ENCODE measurements around the gene KIF6. TPM values are rescaled to one million over a fixed set of nuclear protein-coding genes. Genes with fewer than 3 reads are reported as not detected.

The KIF6 gene
- total RNA-seq, 2 donors from 2014 or later: 0.09 to 0.97 TPM

DNA sequence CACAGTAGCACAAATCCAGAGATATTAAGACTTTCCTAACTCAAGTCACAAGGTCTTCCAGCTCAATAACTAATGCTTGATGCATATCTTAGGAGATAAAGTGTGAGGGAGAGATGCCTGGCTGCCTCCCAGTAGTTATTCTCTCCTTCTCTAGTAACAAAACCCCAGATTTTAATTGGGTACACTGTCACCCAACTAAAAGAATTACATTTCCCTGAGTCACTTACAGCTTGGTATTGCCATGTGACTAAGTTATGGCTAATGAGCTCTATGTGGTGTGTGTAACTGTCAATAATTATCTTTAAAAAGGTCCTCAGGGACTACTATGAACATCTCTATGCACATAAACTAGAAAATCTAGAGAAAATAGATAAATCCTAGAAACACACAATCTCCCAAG is 32.0 kb downstream of the KIF6 start:
- no peak for DNase-seq (ENCODE audit: low spot score)
- Histone ChIP-seq H3K36me3 (no peaks in the 10 kb centered on the region), H3K27ac (no peak overlapping the region), H3K9me3 (no peaks in the 10 kb centered on the region), H3K4me1 (replicated peaks) (no peaks in the 10 kb centered on the region), H3K4me3 (no peak overlapping the region), H3K27me3 (replicated peaks; ENCODE audit: insufficient read depth) (no peaks in the 10 kb centered on the region)
- intact Hi-C loops (cut with DNase I): no loop called here
- no peak for TF ChIP-seq POLR2A (IDR thresholded peaks at IDR 0.05)
- TF ChIP-seq POLR2AphosphoS5 (IDR thresholded peaks at IDR 0.05): no peak
- TF ChIP-seq, protein P1, sequence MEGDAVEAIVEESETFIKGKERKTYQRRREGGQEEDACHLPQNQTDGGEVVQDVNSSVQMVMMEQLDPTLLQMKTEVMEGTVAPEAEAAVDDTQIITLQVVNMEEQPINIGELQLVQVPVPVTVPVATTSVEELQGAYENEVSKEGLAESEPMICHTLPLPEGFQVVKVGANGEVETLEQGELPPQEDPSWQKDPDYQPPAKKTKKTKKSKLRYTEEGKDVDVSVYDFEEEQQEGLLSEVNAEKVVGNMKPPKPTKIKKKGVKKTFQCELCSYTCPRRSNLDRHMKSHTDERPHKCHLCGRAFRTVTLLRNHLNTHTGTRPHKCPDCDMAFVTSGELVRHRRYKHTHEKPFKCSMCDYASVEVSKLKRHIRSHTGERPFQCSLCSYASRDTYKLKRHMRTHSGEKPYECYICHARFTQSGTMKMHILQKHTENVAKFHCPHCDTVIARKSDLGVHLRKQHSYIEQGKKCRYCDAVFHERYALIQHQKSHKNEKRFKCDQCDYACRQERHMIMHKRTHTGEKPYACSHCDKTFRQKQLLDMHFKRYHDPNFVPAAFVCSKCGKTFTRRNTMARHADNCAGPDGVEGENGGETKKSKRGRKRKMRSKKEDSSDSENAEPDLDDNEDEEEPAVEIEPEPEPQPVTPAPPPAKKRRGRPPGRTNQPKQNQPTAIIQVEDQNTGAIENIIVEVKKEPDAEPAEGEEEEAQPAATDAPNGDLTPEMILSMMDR (IDR thresholded peaks at IDR 0.05): no peak

DNA sequence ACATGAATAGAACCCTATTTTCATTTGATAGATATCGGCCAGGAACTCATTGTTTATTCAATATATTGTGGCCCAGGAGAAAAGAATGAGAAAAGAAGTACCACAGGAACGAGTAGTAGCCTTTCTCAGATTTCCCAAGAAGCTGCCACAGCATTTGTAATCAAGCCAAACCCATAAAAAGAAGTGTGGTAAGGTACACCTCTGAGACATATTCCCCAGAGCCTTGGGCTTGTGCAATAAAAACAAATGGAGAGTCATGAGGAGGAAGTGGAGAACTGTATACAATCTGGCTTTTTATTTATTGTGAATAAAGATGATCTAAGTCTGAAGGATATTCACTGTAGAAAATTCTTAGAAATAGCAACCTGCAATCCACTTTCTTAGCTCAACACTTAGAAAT is 36.7 kb downstream of the KIF6 start:
- peak; percentile 5 for DNase-seq (ENCODE audit: low spot score)
- WGBS: 32% methylated on average over 2 of the region's 2 CpGs
- Histone ChIP-seq H3K4me1 (replicated peaks) (no peaks in the 10 kb centered on the region), H3K27ac (no peak overlapping the region), H3K36me3 (no peaks in the 10 kb centered on the region), H3K4me3 (no peak overlapping the region), H3K9me3 (no peaks in the 10 kb centered on the region), H3K27me3 (replicated peaks; ENCODE audit: insufficient read depth) (no peaks in the 10 kb centered on the region)
- intact Hi-C loops (cut with DNase I): no loop called here
- TF ChIP-seq POLR2A (IDR thresholded peaks at IDR 0.05) (no peak), POLR2AphosphoS5 (IDR thresholded peaks at IDR 0.05) (peak; percentile 56)

DNA sequence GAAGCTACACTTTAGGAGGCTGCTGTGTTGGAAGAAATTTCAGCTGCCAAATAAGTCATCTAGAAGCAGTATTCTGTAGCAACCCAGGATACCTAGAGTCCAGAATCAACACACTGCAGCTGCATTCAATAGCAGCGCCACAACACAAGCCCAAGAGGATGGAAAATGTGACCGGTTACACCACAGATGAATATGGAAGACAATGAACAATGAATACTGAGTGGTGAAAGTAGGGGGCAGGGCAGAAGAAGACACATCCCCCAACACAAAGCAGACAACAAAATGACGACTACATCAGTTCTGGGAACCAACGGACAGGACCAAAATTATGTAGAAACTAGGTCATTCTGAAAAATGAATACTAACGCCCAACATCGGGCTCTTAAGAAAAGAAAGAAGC is 38.2 kb downstream of the KIF6 start:
- DNase-seq (ENCODE audit: low spot score): no peak
- WGBS: 90% methylated on average over 6 of the region's 6 CpGs
- H3K27ac ChIP-seq: no peak overlapping the region
- no peaks in the 10 kb centered on the region for H3K4me1 ChIP-seq (replicated peaks)
- TF ChIP-seq, protein P1 (IDR thresholded peaks at IDR 0.05): no peak
- TF ChIP-seq POLR2A (IDR thresholded peaks at IDR 0.05) (no peak), POLR2AphosphoS5 (IDR thresholded peaks at IDR 0.05) (no peak)
- no peak overlapping the region for H3K4me3 ChIP-seq
- intact Hi-C loops (cut with DNase I): no loop called here
- no peaks in the 10 kb centered on the region for H3K9me3 ChIP-seq
- H3K27me3 ChIP-seq (replicated peaks; ENCODE audit: insufficient read depth): no peaks in the 10 kb centered on the region
- H3K36me3 ChIP-seq: no peaks in the 10 kb centered on the region

DNA sequence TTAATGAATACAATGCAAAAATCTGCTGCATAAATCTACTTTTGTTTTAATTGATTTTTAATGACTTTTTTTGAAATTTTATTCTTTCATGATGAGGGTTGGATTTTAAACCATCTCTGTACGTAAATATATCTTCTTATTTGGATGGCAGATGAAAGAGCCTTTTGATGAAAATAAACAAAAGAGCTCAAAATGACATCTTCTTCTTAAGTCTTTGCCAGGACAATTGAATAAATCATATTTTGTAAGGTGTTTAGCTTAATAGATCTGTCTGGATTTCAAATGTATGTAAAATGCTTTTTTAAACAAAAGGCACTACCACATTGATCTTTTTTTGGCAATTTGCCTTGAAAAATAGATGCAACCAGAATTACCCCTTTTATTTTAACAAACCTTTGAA is 39.3 kb downstream of the KIF6 start:
- Histone ChIP-seq H3K4me1 (replicated peaks) (no peaks in the 10 kb centered on the region), H3K27ac (no peak overlapping the region), H3K4me3 (no peak overlapping the region), H3K9me3 (no peaks in the 10 kb centered on the region), H3K36me3 (no peaks in the 10 kb centered on the region), H3K27me3 (replicated peaks; ENCODE audit: insufficient read depth) (no peaks in the 10 kb centered on the region)
- intact Hi-C loops (cut with DNase I): no loop called here
- no peak for DNase-seq (ENCODE audit: low spot score)
- TF ChIP-seq POLR2A (IDR thresholded peaks at IDR 0.05): no peak
- WGBS: 56% methylated on average over 1 of the region's 1 CpG

DNA sequence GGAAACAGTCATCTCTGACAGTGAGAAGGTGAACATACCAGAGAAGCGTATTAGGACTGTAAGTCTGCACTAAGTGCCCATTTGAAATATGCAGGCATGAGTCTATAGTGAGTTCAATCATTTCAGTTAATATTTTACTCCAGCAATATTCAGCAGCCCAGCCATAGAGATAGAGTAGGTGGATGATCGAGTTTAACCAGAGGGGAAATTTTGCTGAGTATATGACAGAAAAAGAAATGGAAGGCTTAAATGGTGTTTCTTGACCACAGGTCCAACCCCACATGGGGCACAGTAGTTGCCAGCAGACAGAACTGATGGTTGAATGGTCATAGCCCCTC is 39.8 kb downstream of the KIF6 start:
- Histone ChIP-seq H3K4me1 (replicated peaks) (no peaks in the 10 kb centered on the region), H3K27ac (no peak overlapping the region), H3K36me3 (no peaks in the 10 kb centered on the region), H3K4me3 (no peak overlapping the region), H3K9me3 (no peaks in the 10 kb centered on the region), H3K27me3 (replicated peaks; ENCODE audit: insufficient read depth) (no peaks in the 10 kb centered on the region)
- intact Hi-C loops (cut with DNase I): no loop called here
- TF ChIP-seq, protein P1 (IDR thresholded peaks at IDR 0.05): no peak
- TF ChIP-seq POLR2AphosphoS5 (IDR thresholded peaks at IDR 0.05) (no peak), POLR2A (IDR thresholded peaks at IDR 0.05) (no peak)
- 87% methylated on average over 2 of the region's 2 CpGs for WGBS
- DNase-seq (ENCODE audit: low spot score): no peak

DNA sequence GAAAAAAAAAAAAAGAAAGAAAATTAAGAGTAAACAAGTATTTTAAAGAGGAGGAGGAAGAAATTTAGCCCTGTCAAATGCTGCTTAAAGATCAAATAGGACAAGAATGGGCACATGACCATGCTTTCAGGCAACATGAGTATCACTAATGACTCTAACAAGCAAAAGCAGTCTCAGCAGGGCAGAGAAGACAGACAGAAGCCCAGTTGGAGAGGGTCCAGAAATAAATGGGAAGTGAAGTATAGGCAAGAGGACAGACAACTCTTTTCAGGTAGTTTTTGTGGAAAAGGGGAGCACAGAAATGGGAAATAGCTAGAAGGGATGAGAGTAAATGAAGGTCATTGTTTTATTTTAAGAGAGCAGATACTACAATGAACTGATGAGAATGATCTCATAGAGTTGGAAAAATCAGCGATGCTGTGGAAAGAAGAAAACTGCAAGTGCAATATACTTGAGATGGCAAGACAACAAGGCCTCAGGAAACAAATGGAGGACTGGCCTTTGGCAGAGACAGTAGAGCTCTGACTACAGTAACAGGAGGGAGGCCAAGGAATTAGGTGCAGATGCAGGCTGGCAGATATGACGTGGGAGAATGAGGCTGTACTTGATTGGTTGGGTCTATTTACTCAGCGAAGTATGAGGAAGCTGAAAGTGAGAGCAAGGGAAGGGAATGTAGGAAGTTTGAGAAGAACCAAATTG is 40.3 kb downstream of the KIF6 start:
- no peak for DNase-seq (ENCODE audit: low spot score)
- Histone ChIP-seq H3K4me1 (replicated peaks) (no peaks in the 10 kb centered on the region), H3K27me3 (replicated peaks; ENCODE audit: insufficient read depth) (no peaks in the 10 kb centered on the region), H3K9me3 (no peaks in the 10 kb centered on the region), H3K36me3 (no peaks in the 10 kb centered on the region), H3K27ac (no peak overlapping the region), H3K4me3 (no peak overlapping the region)
- TF ChIP-seq POLR2A (IDR thresholded peaks at IDR 0.05) (no peak), POLR2AphosphoS5 (IDR thresholded peaks at IDR 0.05) (no peak)
- TF ChIP-seq, protein P1 (IDR thresholded peaks at IDR 0.05): no peak
- 68% methylated on average over 3 of the region's 3 CpGs for WGBS
- intact Hi-C loops (cut with DNase I): no loop called here
